Measurements from ENCODE around the gene NPEPL1.

DNA sequence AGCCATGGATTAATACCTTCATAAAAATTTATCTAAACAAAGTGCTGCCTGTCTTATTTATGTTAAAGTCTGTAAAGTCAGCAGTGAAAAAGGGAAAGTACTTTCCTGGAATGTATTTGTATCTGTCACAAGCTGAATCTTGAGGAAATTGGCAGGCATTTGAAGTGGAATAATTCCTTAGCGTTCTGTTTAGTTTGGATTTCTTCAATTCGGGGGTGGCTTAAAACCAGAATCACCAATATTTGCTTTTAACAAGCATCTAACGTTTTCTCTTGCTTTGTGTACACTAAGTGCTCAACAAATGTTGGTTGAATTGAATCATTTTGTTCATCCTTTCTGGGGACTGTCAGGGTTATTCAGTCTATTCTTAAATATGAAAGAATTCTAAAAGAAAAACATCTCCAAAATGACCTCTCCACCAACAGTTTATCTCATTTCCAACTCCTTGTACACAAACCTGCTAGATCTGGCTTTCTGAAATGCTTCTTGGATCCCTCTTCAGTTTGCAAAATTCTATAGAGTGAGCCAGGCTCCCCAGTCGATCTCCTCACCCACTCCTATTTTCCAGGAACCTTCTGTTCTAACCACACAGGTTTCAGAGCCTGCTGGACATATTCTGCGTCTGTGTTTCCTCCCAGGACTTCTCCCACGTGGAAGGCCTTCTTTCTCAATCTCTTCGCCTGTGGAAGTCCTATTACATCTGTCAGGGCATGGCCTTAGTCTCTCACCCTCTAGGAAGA is 2.0 kb upstream of the NPEPL1 start:
- TF ChIP-seq EP300 (IDR thresholded peaks at IDR 0.05), result peak; percentile 13
- TF ChIP-seq, protein P1, sequence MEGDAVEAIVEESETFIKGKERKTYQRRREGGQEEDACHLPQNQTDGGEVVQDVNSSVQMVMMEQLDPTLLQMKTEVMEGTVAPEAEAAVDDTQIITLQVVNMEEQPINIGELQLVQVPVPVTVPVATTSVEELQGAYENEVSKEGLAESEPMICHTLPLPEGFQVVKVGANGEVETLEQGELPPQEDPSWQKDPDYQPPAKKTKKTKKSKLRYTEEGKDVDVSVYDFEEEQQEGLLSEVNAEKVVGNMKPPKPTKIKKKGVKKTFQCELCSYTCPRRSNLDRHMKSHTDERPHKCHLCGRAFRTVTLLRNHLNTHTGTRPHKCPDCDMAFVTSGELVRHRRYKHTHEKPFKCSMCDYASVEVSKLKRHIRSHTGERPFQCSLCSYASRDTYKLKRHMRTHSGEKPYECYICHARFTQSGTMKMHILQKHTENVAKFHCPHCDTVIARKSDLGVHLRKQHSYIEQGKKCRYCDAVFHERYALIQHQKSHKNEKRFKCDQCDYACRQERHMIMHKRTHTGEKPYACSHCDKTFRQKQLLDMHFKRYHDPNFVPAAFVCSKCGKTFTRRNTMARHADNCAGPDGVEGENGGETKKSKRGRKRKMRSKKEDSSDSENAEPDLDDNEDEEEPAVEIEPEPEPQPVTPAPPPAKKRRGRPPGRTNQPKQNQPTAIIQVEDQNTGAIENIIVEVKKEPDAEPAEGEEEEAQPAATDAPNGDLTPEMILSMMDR (IDR thresholded peaks at IDR 0.05), result no peak
